ENCODE measurements around the gene EFTUD2.

The EFTUD2 gene

DNA sequence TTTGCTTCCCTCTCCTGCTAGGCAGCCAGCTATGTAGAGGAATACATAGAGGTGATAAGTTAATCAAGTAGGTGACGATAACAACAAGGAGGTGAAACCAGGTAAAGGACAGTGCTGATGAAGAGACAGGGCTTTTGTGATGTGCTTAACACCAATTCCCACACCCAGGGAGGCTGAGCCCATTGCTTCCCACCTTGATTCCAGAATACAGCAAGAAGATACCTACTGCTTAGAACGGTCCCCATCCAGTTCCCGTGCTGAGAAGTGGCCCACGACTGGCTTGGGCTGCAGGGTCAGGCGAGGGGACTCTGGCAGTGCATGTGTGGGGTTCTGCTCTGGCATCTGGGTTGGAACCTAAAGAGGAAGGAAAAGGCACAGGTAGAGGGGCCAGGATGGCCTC, 32.1 kb upstream of the EFTUD2 start:
- H3K36me3 ChIP-seq (ENCODE audit: insufficient read depth, low read length), result peaks cover 56% of the 10 kb centered on the region
- no peaks in the 10 kb centered on the region for H3K9me3 ChIP-seq (ENCODE audit: control insufficient read depth, insufficient read depth, low read length)
- no peaks in the 10 kb centered on the region for H3K4me1 ChIP-seq (ENCODE audit: insufficient read depth, low read length)
- H3K9ac ChIP-seq (ENCODE audit: low read depth, low read length), result no peak overlapping the region

DNA sequence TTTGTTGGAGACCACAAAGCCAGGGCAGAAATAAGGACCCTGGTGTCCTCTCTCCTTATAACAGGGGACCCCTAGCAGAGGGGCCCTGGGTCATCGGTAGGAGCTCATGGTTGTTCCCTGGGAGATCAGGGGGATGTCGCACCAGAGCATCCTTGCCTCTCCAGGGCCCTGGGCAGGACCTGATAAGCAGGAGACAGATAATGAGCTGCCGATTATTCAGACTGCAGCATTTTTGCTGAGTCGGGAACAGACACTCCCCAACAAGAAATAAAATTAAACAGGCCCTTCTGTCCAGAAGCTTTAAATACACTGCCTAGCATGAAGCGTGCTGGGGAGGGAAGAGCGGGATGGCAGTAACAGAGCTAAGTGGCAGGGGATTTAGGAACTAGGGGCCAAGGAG, 31.4 kb upstream of the EFTUD2 start:
- Histone ChIP-seq H3K36me3 (ENCODE audit: insufficient read depth, low read length) (peaks cover 57% of the 10 kb centered on the region), H3K9ac (ENCODE audit: low read depth, low read length) (no peak overlapping the region), H3K4me1 (ENCODE audit: insufficient read depth, low read length) (no peaks in the 10 kb centered on the region), H3K9me3 (ENCODE audit: control insufficient read depth, insufficient read depth, low read length) (no peaks in the 10 kb centered on the region)

DNA sequence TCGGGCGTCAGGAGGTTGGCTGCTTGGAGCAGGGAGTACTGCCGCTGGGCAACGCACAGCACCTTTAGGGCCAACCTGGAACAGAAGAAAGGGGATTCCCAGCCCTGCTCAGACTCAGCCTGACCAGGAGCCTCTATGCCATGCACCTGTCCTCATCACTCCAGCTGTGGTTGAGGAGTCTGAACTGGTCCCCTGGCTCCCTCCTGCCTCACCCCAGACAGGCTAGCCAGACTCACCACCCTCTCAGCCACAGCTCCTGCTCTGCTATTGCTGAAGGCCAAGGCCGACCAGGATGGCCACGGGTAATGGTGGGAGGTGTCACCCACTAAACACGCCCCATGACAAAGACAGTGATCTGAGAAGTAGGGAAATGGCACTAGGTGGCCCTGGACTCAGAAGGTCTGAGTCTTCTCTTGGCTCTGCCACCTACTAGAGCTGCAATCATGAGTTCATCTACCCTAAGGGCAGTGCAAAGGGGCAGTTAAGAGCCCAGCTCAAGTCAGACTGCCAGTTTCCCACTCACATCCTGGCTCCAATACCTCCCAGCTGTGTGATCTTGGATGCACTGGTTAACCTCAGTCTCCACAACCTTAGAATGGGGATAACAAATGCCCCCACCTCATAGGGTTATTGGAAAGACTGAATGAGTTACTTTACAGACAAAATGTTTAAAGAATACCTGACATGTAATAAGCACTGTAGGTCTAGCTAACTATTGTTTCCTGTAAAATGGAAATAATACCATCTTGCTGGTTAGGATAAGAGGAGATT, 29.9 kb upstream of the EFTUD2 start:
- no peaks in the 10 kb centered on the region for H3K4me1 ChIP-seq (ENCODE audit: insufficient read depth, low read length)
- peaks cover 57% of the 10 kb centered on the region for H3K36me3 ChIP-seq (ENCODE audit: insufficient read depth, low read length)
- H3K9me3 ChIP-seq (ENCODE audit: control insufficient read depth, insufficient read depth, low read length), result no peaks in the 10 kb centered on the region
- no peak overlapping the region for H3K9ac ChIP-seq (ENCODE audit: low read depth, low read length)

DNA sequence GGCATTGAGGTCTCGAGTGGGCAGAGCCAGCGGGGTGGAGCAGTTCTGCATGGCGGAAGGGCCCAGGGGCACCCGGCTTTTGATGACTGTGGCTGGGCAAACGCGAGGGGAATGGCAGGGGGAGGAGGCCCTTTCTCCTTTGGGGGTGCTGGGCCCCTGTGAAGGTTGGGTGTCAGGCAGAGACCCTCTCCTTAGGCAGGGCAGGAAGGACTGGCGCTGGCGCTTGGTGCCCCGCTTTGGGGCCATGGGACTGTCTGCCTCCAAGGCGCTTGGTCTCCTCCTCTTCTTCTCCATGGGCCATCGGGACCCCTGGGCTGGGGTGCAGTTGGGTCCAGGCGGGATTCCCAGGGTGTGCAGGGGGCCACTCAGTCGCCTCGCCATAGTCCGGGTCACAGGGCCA, 28.9 kb upstream of the EFTUD2 start:
- H3K36me3 ChIP-seq (ENCODE audit: insufficient read depth, low read length), result peaks cover 53% of the 10 kb centered on the region

DNA sequence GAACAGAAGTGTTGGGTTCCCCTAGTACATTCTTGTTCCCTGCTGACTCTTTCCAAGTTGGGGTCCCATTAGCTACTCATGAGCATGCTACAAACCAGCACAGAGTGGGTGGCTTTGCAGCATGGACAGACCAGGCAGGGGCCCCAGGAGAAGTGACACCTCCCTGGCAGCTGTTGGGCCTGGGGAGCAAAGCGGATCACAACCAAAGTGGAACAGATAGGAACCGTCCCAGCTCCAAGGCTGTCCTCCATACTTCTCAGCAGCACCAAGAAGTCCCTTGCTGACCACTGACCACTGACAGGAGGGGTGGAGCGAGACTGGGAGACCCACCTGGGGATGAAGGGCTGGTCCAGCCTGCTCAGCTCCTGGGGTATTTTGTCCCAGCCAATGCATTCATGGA, 28.5 kb upstream of the EFTUD2 start:
- H3K9ac ChIP-seq (ENCODE audit: low read depth, low read length), result no peak overlapping the region
- peaks cover 49% of the 10 kb centered on the region for H3K36me3 ChIP-seq (ENCODE audit: insufficient read depth, low read length)
- no peaks in the 10 kb centered on the region for H3K9me3 ChIP-seq (ENCODE audit: control insufficient read depth, insufficient read depth, low read length)
- H3K4me1 ChIP-seq (ENCODE audit: insufficient read depth, low read length), result no peaks in the 10 kb centered on the region

More for the DNA sequence above, 28.9 kb upstream of the EFTUD2 start:
- Histone ChIP-seq H3K9ac (ENCODE audit: low read depth, low read length) (no peak overlapping the region), H3K4me1 (ENCODE audit: insufficient read depth, low read length) (no peaks in the 10 kb centered on the region), H3K9me3 (ENCODE audit: control insufficient read depth, insufficient read depth, low read length) (no peaks in the 10 kb centered on the region)

DNA sequence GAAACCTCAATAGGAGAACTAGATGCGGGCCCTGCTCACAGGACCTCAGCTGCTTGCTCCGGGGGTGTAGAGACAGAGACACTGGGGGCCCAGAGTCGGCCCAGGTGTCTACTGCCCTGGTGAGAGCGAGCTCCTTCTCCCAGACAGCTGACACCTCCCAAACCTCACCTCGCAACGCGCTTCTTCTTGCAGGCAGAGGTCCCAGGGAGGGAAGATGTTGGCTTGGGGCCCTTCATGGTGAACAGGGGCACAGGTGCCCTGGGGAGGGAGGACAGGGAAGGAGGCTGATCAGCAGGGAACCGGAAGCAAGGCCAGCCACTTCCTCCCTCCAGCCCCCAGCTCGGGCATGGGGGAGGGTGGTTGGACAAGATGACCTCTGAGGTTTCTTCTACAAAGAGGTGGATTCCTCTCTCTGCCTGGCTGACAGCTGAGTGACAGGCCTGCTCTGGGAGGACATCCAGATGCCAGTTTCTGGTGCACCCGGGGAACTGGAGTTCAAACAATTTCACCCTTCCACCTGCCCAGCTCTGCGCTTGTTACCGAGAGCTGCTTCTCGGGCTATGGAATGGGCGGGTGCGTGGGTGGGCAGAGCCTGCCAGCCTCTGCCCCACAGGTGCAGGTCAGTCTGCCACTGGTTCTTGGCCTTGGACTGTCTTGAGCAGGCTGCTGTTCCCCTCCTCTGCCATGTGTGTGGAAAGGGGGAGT, 27.7 kb upstream of the EFTUD2 start:
- Histone ChIP-seq H3K36me3 (ENCODE audit: insufficient read depth, low read length) (peaks cover 45% of the 10 kb centered on the region), H3K9me3 (ENCODE audit: control insufficient read depth, insufficient read depth, low read length) (no peaks in the 10 kb centered on the region), H3K4me1 (ENCODE audit: insufficient read depth, low read length) (no peaks in the 10 kb centered on the region), H3K9ac (ENCODE audit: low read depth, low read length) (no peak overlapping the region)

DNA sequence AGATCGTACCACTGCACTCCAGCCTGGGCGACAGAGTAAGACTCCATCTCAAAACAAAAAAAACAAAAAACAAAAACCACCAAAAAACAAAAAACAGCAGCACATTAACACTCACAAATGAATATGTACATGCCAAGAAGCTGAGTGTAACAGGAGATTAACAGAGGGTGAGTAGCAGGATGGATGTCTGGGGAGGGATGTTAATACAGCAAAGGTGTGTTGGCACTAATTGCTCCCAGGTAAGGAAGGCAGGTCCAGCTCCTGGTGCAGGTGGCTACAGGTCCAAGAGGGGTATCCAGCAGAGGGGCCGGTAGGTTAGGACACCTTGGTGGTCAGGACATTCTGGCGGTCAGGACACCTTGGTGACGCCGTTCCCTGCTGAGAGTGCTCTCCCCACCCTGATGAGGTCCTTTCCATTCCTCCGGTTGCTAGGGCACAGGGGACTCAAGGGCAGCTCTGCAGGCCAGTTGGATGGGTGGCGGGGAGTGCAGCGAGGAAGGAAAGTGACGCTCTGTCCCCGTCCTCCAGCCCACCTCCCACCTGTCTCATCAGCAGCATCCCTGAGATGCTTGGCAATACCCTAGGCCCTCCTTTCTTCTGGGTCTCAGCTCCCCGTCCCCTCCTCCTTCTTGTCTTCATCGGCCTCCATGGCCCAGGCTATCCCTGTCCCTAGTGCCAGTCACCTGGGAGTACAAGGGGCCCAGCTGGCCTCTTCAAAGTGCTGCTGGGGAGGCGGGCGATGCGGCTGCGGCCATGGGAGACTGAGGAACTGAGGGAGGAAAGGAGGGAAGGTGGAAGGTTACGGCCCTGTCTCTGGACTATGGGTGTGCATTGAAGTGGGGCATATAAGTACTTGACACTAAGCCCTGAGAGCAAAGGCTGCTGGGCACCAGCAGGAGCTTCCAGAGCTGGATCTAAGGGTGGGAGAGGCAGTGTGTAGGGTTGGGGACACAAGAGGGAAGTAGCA, 26.8 kb upstream of the EFTUD2 start:
- Histone ChIP-seq H3K36me3 (ENCODE audit: insufficient read depth, low read length) (peaks cover 36% of the 10 kb centered on the region), H3K9ac (ENCODE audit: low read depth, low read length) (no peak overlapping the region), H3K4me1 (ENCODE audit: insufficient read depth, low read length) (peaks cover 3% of the 10 kb centered on the region), H3K9me3 (ENCODE audit: control insufficient read depth, insufficient read depth, low read length) (no peaks in the 10 kb centered on the region)

DNA sequence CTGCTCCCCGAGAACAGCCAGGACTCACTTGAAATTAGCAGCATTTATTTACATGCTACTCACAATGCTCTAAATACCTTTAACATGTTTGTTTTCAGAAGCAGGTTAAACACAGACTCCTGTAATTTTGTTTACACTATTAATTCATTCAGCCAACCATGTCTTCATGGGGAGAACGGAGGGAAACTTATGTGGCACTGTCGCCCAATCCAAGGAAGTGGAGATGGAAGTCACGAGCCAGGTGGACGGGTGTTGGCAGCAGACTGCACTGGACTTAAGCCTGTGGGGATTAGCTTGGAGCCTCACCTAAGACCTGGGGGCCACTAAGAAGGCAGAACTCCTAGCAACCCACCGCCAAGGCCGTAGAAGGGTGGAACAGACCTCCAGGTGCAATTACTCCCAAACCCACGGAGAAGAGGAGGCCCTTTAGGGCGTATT, 24.9 kb upstream of the EFTUD2 start:
- no peaks in the 10 kb centered on the region for H3K9me3 ChIP-seq (ENCODE audit: control insufficient read depth, insufficient read depth, low read length)
- no peak overlapping the region for H3K9ac ChIP-seq (ENCODE audit: low read depth, low read length)
- peaks cover 12% of the 10 kb centered on the region for H3K4me1 ChIP-seq (ENCODE audit: insufficient read depth, low read length)
- H3K36me3 ChIP-seq (ENCODE audit: insufficient read depth, low read length), result peaks cover 25% of the 10 kb centered on the region

DNA sequence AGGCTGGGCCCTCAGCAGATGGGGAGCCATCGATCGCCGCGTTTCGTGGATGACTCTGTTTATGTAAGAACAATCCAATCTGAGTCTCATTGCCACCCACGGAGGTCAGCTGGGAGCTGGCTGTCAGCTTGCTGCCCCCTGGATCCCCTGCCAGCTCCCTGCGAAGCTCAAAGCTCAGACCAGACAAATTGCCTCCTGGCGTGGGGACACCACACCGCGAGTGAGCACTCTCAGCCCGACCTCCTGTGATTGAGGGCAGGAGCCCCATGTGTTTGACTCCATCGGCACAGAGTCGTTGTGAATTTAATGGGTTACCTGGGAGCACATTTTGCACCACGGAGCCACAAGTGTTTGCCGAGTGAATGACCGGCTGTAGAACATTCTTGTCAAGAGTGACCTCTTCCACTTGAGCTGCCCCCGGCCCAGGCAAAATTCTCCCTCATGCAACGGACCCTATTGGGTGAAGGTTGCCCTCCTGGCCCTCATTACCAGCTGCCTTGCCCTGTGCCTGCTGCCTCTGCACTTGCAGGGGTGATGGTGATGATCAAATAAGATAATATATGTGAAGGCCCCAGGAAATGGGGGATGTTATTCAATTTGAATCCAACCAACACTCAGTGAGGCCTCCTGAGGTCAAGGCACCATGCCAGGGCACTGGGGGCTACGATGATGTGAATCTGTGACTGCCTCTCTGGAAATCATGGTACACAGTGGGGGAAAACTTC, 23.7 kb upstream of the EFTUD2 start:
- Histone ChIP-seq H3K9ac (ENCODE audit: low read depth, low read length) (no peak overlapping the region), H3K36me3 (ENCODE audit: insufficient read depth, low read length) (peaks cover 13% of the 10 kb centered on the region; the same call in 1 of the 2 replicates), H3K4me1 (ENCODE audit: insufficient read depth, low read length) (peaks cover 12% of the 10 kb centered on the region), H3K9me3 (ENCODE audit: control insufficient read depth, insufficient read depth, low read length) (no peaks in the 10 kb centered on the region)

DNA sequence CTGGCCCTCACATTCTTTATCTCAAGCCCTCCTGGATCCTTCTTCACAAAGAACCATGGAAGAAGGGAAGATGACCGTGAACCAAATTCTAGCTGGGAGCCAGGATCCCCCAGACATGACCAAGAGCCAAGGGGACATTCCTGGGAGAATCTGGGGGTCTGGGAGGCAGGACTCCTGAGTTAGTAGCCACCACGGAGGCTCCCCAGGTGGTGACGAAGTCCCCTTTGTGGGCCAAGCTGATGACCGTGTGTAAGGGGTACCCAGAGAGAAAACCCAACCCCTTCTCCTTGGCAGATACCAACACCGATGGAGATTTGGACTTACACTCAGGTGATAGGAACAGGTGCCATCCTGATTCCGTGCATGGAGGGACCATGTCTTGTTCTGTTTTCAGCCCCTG, 22.9 kb upstream of the EFTUD2 start:
- Histone ChIP-seq H3K36me3 (ENCODE audit: insufficient read depth, low read length) (0 out of 2 replicates have a peak, but pooled peaks cover 6% of the 10 kb centered on the region), H3K9ac (ENCODE audit: low read depth, low read length) (no peak overlapping the region), H3K4me1 (ENCODE audit: insufficient read depth, low read length) (peaks cover 12% of the 10 kb centered on the region), H3K9me3 (ENCODE audit: control insufficient read depth, insufficient read depth, low read length) (no peaks in the 10 kb centered on the region)

DNA sequence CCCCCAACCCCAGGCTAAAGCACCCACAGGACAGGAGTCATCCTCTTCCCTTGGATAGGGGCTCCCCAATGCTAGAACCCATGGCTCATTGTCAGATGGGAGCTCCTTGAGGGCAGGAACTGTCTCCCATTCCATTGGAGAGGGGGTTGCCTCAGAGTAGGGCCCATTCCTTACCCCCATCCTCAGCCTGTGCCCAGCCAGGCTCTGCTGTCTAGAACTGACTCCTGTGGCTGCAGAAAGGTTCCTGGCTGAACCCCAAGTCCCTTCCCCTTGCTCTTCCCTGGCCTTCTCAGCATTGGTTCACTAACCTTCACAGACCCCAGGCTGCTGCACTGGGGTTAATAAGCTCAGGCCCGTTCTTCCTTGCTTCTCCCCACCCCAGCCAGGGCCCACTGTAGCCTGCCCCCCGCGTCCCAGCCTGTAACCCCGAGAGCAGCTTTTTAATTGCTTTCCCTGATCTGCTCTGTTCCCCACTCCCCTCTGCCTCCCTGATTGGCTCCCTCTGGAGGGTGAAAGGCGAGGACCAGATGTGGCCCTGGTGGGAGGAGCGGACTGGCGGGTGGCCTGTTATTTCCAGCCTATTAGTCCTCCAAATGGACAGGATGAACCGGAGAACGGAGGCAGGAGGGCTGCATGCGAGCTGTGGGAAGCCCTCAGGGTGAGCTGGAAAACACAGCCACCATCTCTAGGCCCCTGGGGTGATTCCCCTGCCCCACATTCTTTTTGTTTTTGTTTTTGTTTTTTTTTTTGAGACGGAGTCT, 22.1 kb upstream of the EFTUD2 start:
- Histone ChIP-seq H3K4me1 (ENCODE audit: insufficient read depth, low read length) (peaks cover 12% of the 10 kb centered on the region), H3K9ac (ENCODE audit: low read depth, low read length) (no peak overlapping the region), H3K36me3 (ENCODE audit: insufficient read depth, low read length) (0 out of 2 replicates have a peak, but pooled peaks cover 5% of the 10 kb centered on the region), H3K9me3 (ENCODE audit: control insufficient read depth, insufficient read depth, low read length) (no peaks in the 10 kb centered on the region)

DNA sequence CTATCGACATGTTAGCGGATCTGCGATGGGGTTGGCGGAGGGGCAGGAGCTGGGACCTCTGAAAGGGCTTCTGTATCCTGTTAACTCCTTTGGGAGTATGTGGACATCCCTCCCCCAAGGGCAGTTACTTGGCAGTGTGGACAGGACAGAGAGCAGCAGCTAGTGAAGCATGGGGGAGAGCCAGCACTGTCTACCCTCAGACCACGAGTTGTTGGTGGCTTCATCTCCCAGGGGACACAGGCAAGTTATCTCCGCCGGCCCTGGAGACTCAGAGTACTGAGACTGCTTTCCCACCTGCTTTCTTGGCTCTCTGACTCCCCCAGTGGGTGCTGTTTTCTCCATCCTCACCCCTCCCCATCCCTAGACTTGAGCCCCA, 21.3 kb upstream of the EFTUD2 start:
- H3K9me3 ChIP-seq (ENCODE audit: control insufficient read depth, insufficient read depth, low read length), result no peaks in the 10 kb centered on the region
- peaks cover 12% of the 10 kb centered on the region for H3K4me1 ChIP-seq (ENCODE audit: insufficient read depth, low read length)
- no peak overlapping the region for H3K9ac ChIP-seq (ENCODE audit: low read depth, low read length)
- no peaks in the 10 kb centered on the region for H3K36me3 ChIP-seq (ENCODE audit: insufficient read depth, low read length)

DNA sequence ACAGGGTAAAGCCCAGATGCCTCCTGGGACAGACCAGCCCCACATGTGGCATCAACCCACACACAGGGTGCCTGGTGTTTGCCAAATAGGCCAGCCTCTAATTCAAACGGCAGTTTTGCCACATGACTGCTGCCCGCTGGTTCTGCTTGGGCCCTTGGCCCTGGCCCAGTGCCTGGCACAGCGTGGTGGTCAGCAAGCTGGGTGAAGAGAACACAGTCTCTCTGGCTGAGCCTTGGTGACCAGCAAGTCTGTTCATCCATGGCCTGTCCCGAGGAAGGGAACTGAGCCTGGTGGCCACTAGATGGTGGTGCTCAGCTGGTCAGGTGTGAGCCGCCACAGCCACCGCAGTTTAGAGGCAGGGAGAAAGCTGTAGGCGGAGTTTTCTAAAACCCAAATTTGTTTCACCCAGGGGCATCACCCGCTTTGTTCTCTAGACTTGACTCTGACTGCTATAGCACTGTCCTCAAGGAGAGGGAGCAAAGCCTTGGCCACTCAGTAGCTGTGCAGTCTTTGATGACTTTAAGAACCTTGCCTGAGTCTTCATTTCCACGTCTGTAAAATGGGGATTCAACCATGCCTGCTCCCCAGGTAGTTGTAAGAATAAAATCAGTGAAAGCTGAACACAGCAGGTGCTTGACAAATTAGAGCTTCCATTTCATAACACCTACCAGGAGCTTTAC, 20.8 kb upstream of the EFTUD2 start:
- H3K9me3 ChIP-seq (ENCODE audit: control insufficient read depth, insufficient read depth, low read length), result no peaks in the 10 kb centered on the region
- H3K9ac ChIP-seq (ENCODE audit: low read depth, low read length), result no peak overlapping the region
- peaks cover 12% of the 10 kb centered on the region for H3K4me1 ChIP-seq (ENCODE audit: insufficient read depth, low read length)
- H3K36me3 ChIP-seq (ENCODE audit: insufficient read depth, low read length), result no peaks in the 10 kb centered on the region

Data from ES-I3 (cell line).